ENCODE data around the gene JMJD8. TPM values are rescaled to one million over a fixed set of nuclear protein-coding genes. Genes with fewer than 3 reads are reported as not detected.

JMJD8 gene
- total and polyA plus RNA-seq, 9 of the 15 experiments (the other 6 are each of a cell fraction or from before 2014, with no cell fraction given) = 1.2 to 50.6 (median 29.3) TPM

GRCh38 chr16:667113-667779, 16.9 kb downstream of the JMJD8 start:
- ATAC-seq = no peak
- POLR2A ChIA-PET = interaction anchor here (0.6 kb wide), 2 partner anchors 11 to 625 kb away, joined by 3 read pairs; no protein-coding TSS in a partner anchor
- H3K4me3 ChIP-seq = no peak overlapping the region
- TF ChIP-seq NR2C1 (IDR thresholded peaks at IDR 0.05) (no peak), NR2C1 (tag; IDR thresholded peaks at IDR 0.05) (no peak), BCOR (IDR thresholded peaks at IDR 0.05) (no peak), ELK1 (CRISPR knock-in tag; IDR thresholded peaks at IDR 0.05) (0 out of 2 replicates have a peak, but pooled peaks have one; percentile 25), IRF2 (CRISPR knock-in tag; IDR thresholded peaks at IDR 0.05) (peak; percentile 86), NR2C2 (CRISPR knock-in tag; IDR thresholded peaks at IDR 0.05) (no peak), NR2C2 (tag; IDR thresholded peaks at IDR 0.05) (no peak), KLF1 (tag; IDR thresholded peaks at IDR 0.05) (no peak)
- TF ChIP-seq, protein P1, sequence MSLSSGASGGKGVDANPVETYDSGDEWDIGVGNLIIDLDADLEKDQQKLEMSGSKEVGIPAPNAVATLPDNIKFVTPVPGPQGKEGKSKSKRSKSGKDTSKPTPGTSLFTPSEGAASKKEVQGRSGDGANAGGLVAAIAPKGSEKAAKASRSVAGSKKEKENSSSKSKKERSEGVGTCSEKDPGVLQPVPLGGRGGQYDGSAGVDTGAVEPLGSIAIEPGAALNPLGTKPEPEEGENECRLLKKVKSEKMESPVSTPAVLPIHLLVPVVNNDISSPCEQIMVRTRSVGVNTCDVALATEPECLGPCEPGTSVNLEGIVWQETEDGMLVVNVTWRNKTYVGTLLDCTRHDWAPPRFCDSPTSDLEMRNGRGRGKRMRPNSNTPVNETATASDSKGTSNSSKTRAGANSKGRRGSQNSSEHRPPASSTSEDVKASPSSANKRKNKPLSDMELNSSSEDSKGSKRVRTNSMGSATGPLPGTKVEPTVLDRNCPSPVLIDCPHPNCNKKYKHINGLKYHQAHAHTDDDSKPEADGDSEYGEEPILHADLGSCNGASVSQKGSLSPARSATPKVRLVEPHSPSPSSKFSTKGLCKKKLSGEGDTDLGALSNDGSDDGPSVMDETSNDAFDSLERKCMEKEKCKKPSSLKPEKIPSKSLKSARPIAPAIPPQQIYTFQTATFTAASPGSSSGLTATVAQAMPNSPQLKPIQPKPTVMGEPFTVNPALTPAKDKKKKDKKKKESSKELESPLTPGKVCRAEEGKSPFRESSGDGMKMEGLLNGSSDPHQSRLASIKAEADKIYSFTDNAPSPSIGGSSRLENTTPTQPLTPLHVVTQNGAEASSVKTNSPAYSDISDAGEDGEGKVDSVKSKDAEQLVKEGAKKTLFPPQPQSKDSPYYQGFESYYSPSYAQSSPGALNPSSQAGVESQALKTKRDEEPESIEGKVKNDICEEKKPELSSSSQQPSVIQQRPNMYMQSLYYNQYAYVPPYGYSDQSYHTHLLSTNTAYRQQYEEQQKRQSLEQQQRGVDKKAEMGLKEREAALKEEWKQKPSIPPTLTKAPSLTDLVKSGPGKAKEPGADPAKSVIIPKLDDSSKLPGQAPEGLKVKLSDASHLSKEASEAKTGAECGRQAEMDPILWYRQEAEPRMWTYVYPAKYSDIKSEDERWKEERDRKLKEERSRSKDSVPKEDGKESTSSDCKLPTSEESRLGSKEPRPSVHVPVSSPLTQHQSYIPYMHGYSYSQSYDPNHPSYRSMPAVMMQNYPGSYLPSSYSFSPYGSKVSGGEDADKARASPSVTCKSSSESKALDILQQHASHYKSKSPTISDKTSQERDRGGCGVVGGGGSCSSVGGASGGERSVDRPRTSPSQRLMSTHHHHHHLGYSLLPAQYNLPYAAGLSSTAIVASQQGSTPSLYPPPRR (CRISPR knock-in tag; IDR thresholded peaks at IDR 0.05; ENCODE audit: borderline replicate concordance) = no peak
- TF ChIP-seq, protein P2, sequence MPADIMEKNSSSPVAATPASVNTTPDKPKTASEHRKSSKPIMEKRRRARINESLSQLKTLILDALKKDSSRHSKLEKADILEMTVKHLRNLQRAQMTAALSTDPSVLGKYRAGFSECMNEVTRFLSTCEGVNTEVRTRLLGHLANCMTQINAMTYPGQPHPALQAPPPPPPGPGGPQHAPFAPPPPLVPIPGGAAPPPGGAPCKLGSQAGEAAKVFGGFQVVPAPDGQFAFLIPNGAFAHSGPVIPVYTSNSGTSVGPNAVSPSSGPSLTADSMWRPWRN (IDR thresholded peaks at IDR 0.05; ENCODE audit: low read depth) = no peak
- TF ChIP-seq, protein P3, sequence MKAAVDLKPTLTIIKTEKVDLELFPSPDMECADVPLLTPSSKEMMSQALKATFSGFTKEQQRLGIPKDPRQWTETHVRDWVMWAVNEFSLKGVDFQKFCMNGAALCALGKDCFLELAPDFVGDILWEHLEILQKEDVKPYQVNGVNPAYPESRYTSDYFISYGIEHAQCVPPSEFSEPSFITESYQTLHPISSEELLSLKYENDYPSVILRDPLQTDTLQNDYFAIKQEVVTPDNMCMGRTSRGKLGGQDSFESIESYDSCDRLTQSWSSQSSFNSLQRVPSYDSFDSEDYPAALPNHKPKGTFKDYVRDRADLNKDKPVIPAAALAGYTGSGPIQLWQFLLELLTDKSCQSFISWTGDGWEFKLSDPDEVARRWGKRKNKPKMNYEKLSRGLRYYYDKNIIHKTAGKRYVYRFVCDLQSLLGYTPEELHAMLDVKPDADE (conservative IDR thresholded peaks at IDR 0.05; ENCODE audit: control insufficient read depth, low read depth, low read length) = 0 out of 2 replicates have a peak, but pooled peaks have one; percentile 24

More at GRCh38 chr16:667113-667779, 16.9 kb downstream of the JMJD8 start:
- H3K9me3 ChIP-seq (replicated peaks; ENCODE audit: control insufficient read depth, insufficient read depth, low read depth, low read length) = no peaks in the 10 kb centered on the region
- 75% methylated on average over 21 of the region's 22 CpGs for WGBS (ENCODE audit: insufficient coverage, low coverage, missing lambda C conversion rate)
- H2AFZ ChIP-seq (ENCODE audit: low read depth, low read length) = peak overlapping the region; percentile 91
- FAIRE-seq = no peak
- peak overlapping the region; percentile 55 for H3K4me2 ChIP-seq (ENCODE audit: insufficient read depth, low read length)
- H3K27me3 ChIP-seq (ENCODE audit: control insufficient read depth in 2 of 2, insufficient read depth in 2 of 2, low read length in 2 of 2) = no peaks in the 10 kb centered on the region
- peak overlapping the region; percentile 88 to 98 for H3K9ac ChIP-seq (ENCODE audit: insufficient read depth in 1 of 2, low read depth in 2 of 2, low read length in 2 of 2)
- in situ Hi-C loops (cut with MboI) = loop anchor here (5.0 kb wide), 1 partner anchor 90 kb away; no protein-coding TSS in a partner anchor
- CTCF ChIA-PET (ENCODE audit: low intra/inter-chr PET ratio) = interaction anchor here (1.5 kb wide), 1 partner anchor 31 kb away, joined by 7 read pairs; the partner anchor contains the start of gene METTL26
- H3K27ac ChIP-seq (ENCODE audit: extremely low read depth, low read depth, low read length) = peak overlapping the region; percentile 60
- H3K79me2 ChIP-seq (ENCODE audit: control insufficient read depth, insufficient read depth, low read length) = peaks cover 25% of the 10 kb centered on the region
- no peaks in the 10 kb centered on the region for H4K20me1 ChIP-seq (replicated peaks; ENCODE audit: control insufficient read depth, insufficient read depth, low read length)
- DNase-seq (ENCODE audit: extremely low read depth in 1 of 4, low spot score in 3 of 4) = no peak
- no TSS peak for BruUV-seq (replicated peaks)
- peaks cover 34% of the 10 kb centered on the region for H3K36me3 ChIP-seq (ENCODE audit: control insufficient read depth, insufficient read depth, low read length)
- no peaks in the 10 kb centered on the region for H3K9me1 ChIP-seq (ENCODE audit: control insufficient read depth, insufficient read depth, low read length)
- peaks cover 11 to 91% of the 10 kb centered on the region in 2 experiments; a peak in 4 of 5 replicates for H3K4me1 ChIP-seq (replicated peaks in 1 of 2; ENCODE audit: control insufficient read depth in 2 of 2, insufficient read depth in 2 of 2, low read length in 2 of 2)
- intact Hi-C loops (cut with micrococcal nuclease) = loop anchor here (5.0 to 10.0 kb wide), 2 partner anchors 90 to 272 kb away; partner anchors contain the start of gene NME4

All from K562 (cell line).